GM15510 (cell line): ENCODE measurements around the gene WDR45B.

Source experiments
- POLR2A ChIP-seq: IDR thresholded peaks from 3 replicates; pipeline ENCODE4 v1.6.1; 2011; ENCODE audit warnings: borderline replicate concordance; ENCODE audit not compliant: insufficient read length; ENCODE audit errors: extremely low read depth

Gene WDR45B

DNA sequence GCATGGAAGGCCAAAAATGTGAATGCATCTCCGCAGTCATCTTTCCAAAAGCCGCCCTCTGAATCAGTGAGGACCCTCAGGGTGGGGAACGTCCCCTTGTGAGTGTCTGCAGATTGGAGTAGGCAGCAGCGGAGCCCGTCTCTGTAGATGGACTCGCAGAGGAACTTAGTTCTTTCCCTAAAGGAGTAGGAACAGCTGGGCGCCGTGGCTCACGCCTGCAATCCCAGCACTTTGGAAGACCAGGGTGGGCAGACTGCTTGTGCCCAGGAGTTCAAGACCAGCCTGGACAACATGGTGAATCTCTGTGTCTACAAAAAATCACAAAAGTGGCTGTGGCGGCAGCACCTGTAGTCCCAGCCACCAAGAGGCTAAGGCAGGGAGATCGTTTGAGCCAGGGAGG, 53.7 kb downstream of the WDR45B start:
- no peak for TF ChIP-seq POLR2A

DNA sequence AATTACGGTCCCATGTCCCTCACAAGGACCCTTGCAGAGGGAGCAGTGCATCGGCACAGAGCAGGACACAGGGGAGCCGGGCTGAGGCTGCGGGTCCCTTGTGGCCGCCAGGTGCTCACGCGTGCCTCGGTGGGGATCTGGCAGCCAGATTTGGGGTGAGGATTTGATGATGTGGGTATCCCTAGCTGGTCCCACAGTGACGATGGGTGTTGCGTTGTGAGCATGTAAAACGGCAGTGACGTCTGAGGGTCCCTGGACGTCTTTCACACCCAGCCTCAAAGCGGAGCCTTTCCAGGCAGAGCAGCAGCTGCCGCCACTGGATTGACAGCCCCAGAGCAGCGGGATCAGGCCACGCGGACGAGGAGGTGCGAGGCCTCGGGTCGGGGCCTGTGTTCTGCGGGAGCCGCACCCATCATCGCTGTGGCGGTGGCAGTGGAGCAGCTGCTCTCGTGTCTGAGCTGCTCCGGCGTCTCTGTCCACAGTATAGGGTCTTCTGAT, 54.6 kb downstream of the WDR45B start:
- TF ChIP-seq POLR2A = no peak

DNA sequence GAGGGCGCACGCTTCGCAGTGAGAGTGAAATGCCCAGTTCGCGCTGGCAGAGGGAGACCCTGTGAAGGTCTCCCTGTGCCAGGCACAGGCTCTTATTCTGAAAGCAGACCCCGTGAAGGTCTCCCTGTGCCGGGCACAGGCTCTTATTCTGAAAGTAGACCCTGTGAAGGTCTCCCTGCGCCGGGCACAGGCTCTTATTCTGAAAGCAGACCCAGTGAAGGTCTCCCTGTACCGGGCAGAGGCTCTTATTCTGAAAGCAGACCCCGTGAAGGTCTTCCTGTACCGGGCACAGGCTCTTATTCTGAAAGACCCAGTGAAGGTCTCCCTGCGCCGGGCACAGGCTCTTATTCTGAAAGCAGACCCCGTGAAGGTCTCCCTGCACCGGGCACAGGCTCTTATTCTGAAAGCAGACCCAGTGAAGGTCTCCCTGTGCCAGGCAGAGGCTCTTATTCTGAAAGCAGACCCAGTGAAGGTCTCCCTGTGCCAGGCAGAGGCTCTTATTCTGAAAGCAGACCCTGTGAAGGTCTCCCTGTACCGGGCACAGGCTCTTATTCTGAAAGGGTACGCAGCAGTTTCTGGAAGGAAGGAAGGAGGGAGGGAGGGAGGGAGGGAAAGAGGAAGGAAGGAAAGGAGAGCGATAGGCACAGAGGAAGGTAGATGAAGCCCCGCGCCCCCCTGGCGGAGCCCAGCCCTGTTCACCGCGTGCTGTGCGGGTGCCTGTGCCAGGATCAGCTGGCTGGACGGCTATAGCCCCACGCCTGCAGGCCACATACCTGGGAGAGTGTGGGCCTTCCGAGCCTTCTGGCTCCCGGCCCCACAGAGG, 55.3 kb downstream of the WDR45B start:
- TF ChIP-seq POLR2A = no peak

DNA sequence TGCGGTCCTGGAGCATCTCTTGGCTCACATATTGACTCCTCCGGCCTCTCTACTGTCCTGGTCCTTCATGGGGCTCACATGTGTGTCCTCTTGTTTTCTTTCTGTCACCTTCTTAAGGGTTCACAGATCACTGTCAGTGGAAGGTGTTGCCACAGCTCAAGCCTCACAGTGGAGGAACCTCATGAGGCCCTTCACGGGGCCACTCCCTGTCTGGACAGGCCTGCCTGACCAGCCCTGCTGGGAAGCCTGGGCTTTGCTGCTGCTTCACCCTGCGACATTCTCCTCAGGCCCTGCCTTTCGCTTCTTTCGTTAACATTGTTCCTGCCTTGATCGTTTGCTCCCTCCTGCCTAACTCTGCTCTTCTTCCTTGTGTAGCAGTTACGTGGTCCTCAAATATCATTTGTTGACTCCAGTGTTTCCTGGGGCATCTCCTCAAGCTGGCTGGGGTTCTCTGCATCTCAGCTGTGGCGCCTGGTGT, 55.9 kb downstream of the WDR45B start:
- no peak for TF ChIP-seq POLR2A

DNA sequence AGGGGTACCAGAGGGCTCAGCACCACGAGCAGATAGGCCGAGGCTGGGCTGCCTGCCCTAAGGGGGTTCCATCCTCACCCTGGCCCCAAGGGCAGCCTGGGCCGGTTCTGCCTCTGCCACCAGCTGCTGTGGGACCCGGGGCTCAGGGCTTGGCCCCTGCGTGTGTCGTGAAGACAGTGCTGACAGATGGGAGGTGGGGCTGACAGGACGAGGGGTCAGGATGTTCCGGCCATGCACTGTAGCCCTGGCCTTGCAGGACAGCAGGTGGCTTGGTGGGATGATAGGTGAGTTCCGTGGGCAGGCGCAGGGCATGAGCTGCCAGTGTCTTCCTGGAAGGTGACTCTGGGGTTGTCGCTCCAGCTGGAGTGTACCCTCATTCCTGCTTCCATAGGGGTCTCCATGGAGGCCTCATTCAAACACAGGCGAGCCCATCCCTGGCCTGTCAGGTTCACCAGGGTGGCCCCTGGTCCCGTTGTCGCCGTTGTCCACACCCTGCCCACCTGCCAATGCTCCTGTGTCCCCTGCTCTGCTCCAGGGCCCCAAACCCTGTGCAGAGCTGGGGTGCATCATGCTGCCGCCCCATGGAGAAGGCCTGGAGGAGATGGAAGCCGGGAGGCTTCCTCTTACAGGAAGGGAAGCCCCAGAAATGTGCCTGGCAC, 57.2 kb downstream of the WDR45B start:
- TF ChIP-seq POLR2A = no peak

DNA sequence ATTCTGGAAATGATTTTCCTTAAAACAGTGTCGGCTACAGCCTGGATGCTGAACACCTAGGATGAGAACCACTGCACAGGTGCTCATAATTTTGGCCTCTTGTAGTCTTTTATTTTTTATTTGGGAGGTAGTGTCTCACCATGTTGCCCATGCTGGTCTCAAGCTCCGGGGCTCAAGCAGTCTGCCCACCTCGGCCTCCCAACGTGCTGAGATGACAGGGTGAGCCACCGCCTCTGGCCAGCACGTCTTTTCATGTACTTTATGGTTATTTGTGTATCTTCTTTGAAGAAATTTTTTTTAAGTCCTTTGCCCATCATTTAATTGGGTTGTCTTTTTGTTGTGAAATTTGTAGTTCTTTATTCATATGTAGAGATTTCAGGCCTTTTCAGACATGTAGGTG, 58.0 kb downstream of the WDR45B start:
- no peak for TF ChIP-seq POLR2A

DNA sequence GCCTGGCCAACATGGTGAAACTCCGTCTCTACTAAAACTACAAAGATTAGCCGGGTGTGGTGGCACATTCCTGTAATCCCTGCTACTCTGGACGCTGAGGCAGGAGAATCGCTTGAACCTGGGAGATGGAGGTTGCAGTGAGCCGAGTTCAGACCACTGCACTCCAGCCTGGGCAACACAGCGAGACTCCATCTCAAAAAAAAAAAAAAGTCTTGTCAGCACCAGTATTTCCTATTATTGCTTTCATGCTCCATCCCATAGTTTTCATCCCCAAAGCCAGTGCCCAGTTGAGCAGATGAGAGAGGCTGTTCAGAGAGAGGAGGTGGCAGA, 58.4 kb downstream of the WDR45B start:
- TF ChIP-seq POLR2A = no peak

DNA sequence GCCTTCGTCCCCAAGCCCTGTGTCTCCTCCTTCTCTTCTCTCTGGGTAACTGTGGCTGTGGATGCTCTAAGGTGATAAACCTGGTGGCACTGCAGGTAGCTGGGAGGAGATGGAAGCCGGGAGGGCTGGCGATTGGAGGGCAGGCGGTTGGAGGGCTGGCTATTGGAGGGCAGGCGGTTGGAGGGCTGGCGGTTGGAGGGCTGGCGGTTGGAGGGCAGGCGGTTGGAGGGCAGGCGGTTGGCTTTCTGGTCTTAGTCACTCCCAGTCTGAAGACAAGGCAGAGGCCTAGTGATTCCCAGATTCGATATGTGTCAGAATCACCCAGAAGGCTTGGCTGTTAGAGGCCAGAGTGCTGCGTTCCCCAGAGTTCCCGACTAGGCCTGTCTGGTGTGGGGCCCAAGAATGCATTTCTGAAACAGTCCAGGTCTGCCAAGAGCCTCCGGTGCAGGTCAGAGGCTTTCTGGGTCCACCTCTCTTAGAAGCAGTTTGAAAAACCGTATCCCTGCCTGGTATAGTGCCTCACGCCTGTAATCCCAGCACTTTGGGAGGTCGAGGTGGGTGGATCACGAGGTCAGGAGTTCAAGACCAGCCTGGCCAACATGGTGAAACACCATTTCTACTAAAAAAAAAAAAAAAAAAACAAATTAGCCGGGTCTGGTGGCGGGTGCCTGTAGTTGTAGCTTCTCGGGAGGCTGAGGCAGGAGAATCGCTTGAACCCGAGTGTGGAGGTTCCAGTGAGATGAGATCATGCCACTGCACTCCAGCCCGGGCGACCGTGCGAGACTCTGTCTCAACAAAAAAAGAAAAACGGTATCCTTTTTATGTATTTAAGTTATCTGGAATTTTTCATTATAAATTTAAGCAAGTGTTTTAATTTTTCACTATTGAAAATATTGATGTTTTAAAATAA, 59.7 kb downstream of the WDR45B start:
- TF ChIP-seq POLR2A = no peak

DNA sequence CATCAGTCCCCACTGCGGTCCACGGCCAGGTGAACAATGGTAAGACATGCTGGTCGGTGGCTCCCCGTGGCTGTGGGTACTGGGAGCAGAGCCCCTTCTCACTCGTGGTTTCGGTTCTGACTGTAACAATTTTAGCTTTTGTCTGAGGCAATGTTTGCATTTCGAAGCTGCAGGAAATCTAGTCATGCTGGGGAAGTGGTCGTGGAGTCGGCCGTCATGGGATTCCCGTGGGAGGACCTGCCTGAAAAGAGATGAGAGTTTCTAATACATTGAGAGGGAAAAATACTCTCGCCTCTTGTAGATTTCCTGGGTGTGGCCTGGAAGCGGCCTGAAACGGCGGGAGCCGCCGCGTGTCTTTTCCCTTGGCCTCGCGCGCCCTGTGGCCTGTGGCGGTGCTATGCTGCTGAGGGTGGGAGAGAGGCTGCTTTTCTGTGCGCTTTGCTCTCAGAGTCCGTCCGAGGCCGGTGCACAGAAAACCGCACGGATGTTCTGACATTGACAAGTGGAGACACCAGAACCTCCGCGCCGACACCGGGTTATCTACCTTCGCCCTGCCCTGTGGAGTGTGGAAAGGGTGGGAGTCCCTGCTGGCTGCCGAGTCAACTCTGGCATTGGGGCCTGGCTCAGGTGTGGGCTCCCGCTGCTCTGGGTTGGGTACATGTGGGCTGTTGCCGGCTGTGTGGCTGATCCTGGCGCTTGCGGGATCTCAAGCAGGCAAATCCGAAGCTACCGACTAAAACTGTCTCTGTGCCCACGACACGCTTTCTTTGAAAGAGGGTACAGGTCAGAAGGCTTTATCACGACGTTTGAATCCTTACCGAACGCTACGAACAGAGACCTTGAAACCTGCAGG, 60.8 kb downstream of the WDR45B start:
- no peak for TF ChIP-seq POLR2A

DNA sequence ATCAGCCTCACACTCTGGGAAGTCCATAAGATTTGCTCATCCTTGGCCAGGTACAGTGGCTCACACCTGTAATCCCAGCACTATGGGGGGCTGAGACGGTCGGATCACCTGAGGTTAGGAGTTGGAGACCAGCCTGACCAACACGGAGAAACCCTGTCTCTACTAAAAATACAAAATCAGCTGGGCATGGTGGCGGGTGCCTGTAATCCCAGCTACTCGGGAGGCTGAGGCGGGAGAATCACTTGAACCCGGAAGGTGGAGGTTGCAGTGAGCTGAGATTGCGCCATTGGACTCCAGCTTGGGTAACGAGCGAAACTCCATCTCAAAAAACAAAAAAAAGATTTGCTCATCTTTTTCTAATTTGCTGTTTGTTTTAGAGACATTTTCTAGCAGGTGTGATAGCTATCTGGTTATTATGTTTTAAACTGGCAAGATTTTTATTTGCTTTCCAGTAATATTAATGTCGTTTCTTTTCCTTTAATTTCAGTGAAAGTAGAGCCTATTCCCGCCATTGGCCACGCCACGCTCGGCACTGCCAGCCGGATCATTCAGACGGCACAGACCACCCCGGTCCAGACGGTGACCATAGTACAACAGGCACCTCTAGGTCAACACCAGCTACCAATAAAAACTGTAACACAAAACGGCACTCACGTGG, 61.5 kb downstream of the WDR45B start:
- TF ChIP-seq POLR2A = no peak

DNA sequence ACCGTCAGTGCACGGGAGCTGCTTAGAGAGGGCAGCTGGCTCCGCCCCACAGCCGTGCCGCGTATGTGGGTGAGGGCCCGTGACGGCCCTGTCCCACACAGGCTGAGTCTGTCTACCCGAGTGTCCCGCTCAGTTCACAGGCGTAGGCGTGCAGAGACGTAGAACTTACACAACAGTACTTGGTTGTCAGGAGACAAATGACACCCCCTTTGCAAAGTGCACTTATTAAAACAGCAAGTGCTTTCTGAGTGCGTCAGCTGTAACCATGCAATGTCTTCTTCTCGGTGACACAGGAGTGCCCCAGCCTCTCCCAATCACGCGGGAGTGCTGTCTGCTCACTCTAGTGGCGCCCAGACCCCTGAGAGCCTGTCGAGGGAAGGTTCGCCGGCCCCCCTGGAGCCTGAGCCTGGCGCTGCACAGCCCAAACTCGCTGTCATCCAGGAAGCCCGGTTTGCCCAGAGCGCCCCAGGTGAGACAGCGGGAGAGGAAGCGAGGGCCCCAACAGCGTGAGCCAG, 64.5 kb downstream of the WDR45B start:
- TF ChIP-seq POLR2A = no peak

DNA sequence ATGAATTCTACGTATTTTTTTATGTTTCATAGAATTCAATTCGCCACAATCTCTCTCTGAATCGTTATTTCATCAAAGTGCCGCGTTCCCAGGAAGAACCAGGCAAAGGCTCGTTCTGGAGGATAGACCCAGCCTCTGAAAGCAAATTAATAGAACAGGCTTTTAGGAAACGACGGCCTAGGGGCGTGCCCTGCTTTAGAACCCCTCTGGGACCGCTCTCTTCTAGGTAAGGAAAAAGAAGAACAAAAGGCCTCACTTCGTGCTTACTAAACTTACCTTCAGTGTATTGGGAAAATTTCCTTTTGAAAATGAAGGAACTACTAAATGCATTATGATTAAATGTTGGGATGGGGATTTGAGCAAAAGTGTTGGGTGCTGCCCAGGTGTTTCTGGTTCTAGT, 65.5 kb downstream of the WDR45B start:
- no peak for TF ChIP-seq POLR2A

DNA sequence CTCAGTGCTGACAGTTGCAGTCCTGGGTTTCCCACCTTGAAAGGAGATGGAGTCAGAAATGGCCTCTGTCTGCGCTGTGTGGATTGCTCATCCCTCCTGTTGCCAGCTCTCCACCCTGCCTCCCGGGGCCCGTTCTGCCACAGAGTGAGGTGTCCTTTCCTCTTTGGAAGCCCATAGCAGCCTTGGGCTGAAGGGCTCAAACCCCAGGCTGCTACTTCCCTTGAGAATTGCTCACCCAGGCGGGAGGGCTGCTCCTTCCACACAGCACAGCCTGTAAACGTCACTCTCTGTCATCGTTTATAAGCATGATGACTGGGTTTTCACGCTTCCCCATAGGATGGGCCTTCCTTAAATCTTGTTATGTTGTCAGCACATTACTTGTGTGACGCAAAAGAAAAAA, 66.0 kb downstream of the WDR45B start:
- no peak for TF ChIP-seq POLR2A
